Measurements from ENCODE around the gene PDXK.

PDXK gene

DNA sequence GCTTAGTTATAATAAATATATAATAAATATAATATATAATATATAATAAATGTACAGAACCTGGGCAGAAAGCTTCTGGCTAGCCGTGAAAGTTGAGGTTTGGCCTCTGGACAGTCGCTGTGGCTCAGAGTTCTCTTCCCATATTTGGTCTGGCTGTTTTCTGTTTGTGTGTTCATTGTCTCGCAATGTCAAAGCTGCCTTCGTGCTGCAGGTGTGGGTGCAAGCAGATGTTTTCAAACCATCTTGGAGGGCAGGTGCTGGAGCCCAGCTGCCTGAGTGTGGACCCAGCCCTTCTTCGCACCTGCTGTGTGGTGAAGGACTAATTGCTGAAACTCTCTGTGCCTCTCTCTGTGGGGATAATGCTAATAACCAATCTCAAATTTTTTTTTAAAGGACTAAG is 60.7 kb downstream of the PDXK start:
- DNase-seq (ENCODE audit: low read depth in 3 of 3): no peak

DNA sequence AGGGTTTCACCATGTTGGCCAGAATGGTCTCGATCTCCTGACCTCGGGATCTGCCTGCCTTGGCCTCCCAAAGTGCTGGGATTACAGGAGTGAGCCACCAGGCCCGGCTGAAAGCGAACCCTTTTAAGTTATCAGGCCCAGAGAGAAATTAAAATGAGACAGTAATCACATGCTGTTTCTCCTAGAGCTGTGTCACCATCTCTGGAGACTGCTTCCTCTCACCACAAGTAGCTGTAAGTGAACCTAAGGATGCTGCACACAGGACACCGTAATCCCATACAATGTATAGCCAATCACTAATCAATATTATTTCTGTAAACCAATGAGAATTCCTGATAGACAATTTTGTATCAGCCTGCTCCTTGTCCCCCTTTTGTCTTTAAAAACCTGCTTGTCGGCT is 62.9 kb downstream of the PDXK start:
- no peak for DNase-seq (ENCODE audit: low read depth in 3 of 3)

DNA sequence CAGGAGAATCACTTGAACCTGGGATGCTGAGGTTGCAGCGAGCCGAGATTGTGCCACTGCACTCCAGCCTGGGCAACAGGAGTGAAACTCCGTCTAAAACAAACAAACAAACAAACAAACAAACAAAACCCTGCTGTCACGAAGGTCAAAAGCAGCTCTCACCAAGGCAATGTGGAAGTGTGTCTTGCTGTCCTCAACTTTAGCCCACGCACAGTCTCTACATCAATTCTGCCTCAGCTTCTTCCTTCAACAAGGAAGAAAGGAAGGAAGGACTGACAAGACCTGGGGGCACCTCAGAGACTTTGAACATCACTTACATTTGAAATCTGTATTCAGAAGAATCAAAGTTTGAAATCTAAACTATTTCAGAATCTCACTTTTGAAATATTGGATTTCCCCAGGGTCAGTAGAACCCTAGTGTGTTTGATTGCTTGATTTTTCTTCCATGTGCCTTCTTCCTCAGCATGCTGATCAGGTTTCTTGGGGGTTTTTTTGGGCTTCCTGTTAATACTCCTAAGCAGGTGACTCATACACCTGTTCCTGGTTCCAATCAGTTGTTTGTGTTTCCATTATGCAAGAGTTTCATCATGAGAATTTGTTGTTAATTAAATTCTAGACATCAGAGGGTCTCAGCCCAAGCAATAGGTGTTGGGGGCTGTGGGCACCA is 63.6 kb downstream of the PDXK start:
- no peak for DNase-seq (ENCODE audit: low read depth in 3 of 3)

DNA sequence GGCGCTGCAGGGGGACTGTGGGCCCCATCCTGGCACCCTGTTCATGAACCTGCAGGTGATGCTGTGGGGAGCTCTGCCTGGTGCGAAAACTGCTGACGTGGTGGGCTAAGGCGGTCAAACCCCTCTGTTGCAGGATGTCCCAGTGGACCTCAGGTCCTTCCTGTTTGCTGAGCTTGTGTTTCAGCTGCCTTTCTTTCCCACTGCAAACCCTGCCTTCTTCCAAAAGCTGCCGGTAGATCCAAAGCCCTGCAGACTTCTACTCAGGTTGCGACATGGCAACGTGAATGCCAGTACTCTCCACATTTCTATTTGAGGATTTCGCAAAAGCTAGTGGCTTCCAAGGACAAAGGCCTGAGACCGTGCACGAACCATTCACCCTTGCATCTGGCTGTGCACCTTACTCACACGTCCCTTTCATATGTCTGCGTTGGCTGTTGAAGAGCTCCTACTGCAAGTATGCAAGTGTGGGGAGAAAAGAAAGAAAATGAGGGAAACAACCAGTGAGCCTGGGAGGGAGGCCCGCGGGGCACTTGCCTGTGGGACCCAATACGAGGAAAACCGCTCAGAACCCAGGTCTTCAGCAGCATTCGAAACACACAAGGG is 64.3 kb downstream of the PDXK start:
- DNase-seq (ENCODE audit: low read depth in 3 of 3): no peak

DNA sequence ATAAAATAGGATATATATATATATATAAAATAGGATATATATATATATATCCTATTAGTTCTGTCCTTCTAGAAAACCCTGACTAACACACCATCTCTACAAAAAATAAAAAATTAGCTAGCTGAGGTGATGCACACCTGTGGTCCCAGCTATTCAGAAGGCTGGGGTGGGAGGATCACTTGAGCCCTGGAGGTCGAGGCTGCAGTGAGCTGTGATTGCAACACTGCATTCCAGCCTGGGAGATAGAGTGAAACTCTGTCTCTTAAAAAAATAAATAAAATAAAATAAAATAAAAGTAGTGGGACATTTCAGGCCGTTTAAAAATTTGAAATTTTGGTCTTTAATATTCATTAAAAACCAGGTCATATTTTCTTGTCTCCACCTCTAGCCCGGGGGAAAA is 66.2 kb downstream of the PDXK start:
- DNase-seq (ENCODE audit: low read depth in 3 of 3): no peak

DNA sequence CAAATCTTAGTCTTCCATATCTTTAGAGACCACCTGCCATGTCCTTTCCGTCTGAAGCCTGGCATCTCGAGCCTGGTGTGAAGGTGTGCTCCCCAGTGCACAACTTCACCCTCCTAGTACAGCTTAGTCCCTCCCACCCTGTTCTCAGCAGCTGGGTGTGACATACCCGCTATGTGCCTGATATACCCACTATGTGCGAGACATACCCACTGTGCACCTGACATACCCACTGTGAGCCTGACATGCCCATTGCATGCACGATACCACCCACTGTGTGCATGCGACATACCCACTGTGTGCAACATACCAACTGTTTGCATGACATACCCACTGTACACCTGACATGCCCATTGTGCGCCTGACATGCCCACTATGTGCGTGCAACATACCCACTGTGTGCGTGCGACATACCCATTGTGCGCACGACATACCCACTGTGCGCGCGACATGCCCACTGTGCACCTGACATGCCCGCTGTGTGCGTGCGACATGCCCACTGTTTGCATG is 67.4 kb downstream of the PDXK start:
- DNase-seq (ENCODE audit: low read depth in 3 of 3): no peak

DNA sequence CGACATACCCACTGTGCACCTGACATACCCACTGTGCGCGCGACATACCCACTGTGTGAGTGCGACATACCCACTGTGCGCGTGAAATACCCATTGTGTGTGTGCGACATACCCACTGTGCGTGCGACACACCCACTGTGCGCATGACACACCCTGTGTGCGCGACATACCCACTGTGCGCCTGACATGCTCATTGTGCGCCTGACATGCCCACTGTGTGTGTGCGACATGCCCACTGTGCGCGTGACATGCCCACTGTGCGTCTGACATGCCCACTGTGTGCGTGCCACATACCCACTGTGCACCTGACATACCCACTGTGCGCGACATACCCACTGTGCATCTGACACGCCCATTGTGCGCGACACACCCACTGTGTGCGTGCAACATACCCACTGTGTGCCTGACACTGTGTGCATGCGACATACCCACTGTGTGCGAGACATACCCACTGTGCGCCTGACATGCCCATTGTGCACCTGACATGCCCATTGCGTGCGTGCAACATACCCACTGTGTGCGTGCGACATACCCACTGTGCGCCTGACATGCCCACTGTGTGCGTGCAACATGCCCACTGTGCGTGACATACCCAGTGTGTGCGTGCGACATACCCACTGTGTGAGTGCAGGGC is 68.0 kb downstream of the PDXK start:
- no peak for DNase-seq (ENCODE audit: low read depth in 3 of 3)

DNA sequence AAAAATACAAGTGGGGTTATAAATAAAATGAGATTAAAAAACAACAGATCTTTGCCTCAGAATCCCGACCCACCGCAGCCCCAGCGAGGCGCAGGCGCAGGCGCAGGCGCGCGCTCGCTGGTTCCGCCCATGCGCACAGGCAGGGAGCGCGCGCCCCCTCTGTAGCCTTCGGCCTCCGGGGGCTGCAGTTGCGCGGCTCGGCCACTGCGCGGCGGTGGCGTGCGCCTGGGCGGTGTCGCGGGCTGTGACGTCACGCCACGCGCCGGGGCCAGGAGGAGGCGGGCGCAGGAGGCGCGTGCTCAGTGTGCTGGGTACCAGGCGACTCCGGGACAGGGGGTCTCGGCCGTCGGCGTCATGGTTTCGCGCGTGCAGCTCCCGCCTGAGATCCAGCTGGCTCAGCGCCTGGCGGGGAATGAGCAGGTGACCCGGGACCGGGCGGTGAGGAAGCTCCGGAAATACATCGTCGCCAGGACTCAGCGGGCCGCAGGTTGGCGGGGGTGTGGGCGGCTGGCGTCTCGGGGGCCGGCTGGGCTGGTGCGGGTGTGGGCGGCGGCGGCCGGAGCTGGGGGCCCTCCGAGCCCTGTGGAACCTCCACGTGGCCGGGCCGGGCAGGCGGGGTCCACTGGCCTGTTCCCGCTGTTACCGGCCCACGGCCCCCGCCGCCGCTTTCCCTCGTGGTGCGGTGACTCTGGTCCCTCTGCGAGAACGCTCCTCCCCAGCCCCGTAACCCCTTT is 70.5 kb downstream of the PDXK start, which contains the start of gene RRP1:
RRP1 (plus strand) TSS at position 302 of the 734 bp plus-strand sequence; CDS start at position 355, 53 bp downstream.
- peak; percentile 89 to 92 (median 90) for DNase-seq (ENCODE audit: low read depth in 3 of 3)

DNA sequence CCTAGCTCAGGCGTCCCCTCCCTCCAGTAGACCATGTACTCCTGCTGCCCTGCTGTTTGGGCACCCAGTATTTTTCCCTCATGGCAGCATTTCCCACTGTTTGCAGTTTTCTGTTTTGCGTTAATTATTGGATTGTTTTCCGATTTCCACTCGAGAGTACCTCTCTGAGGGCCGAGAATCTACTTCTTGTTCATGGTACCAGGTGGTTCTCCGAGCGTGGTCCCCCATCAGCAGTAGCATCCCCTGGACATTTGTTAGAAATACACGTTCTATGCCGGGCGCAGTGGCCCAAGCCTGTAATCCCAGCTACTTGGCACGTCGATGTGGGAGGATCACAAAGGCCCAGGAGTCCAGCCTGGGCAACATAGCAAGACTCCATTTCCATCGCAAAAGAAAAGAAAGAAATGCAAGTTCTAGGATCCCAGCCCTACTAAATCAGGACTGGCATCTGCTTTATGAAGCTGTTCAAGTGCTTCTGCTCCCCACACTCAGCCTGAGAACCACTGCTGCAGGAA is 71.1 kb downstream of the PDXK start:
- no peak for DNase-seq (ENCODE audit: low read depth in 3 of 3)

DNA sequence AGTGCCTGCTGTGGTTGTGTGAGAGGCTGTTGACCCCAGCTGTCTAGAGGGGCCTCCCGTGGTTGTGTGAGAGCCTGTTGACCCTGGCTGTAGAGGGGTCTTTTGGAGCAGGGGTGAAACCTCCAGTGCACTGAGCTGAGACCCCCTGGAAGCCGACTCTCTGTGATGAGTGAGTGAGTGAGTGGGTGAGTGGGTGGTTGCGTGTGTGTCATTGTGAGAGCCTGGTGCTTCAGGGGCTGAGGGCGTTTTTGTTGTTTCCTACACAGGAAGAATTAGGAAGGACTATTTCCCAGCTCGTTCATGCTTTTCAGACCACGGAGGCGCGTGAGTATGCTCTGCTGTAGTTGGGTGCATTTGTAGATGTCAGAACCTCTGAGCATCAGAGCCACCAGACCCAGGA is 73.5 kb downstream of the PDXK start:
- no peak for DNase-seq (ENCODE audit: low read depth in 3 of 3)

DNA sequence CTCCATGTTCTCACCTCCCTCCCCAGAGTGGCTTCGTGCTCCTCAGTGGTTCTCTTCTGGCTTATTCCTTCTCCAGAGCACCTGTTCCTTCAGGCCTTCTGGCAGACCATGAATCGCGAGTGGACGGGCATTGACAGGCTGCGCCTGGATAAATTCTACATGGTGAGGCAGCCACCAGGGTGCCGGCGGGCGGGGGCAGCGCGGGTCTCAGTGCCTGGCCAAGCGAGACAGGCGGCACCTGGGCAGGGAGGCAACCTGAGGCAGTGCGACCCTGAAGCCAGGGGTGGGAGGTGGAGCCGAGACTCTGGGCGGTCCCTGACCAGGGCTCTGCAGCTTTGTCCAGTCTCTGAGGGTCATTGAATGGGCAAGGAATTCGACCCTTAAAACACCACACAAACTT is 74.3 kb downstream of the PDXK start:
- DNase-seq (ENCODE audit: low read depth in 3 of 3): no peak

DNA sequence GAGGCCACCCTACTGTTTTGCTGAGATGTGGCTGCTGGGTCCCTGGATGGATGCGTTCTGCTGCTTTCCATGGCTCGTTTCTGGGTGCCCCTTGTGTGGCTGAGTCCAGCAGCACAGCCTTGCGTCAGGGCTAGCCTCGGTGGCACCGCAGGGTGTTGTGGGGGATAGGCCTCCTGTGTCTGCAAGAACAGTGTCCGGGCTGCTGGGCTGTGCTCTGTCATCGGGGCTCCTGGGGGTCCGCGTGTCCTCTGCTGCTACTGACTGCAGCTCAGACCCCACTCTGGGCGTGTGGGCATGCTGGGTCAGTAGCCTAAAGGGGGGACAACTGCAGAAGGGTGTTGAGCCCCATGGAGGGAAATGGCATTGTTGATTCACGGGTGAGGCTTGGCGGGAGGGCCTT is 75.4 kb downstream of the PDXK start:
- no peak for DNase-seq (ENCODE audit: low read depth in 3 of 3)

DNA sequence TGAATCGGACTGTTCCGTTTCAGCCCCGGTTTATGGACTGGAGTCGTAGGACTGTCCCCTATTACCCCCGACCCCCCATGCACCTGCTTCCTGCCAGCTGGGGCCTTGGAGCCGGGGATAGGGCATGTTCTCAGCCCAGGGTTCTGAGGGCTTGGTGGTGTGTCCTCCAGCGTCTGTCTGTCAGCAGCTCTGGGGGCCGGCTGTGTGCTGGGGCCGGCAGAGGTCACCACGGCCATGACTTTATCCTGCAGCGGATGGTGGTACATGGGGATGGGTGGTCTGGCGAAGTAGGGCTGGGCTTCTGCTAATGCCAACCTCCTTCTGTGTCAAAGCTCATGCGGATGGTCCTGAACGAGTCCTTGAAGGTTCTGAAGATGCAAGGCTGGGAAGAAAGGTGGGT is 75.9 kb downstream of the PDXK start:
- no peak for DNase-seq (ENCODE audit: low read depth in 3 of 3)

DNA sequence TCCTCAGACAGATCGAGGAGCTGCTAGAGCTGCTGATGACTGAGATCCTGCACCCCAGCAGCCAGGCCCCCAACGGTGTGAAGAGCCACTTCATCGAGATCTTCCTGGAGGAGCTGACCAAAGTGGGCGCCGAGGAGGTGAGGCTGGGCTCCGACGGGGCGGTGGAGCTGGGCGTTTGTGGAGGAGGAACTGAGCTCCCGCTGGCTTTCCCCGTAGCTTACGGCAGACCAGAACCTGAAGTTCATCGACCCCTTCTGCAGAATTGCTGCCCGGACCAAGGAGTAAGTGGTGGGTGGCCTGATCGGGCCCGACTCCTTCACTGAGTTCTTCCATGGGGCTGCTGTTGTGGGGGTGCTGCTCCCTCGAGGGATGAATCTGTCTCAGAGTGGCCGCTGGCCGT is 78.5 kb downstream of the PDXK start:
- DNase-seq (ENCODE audit: low read depth in 3 of 3): no peak

DNA sequence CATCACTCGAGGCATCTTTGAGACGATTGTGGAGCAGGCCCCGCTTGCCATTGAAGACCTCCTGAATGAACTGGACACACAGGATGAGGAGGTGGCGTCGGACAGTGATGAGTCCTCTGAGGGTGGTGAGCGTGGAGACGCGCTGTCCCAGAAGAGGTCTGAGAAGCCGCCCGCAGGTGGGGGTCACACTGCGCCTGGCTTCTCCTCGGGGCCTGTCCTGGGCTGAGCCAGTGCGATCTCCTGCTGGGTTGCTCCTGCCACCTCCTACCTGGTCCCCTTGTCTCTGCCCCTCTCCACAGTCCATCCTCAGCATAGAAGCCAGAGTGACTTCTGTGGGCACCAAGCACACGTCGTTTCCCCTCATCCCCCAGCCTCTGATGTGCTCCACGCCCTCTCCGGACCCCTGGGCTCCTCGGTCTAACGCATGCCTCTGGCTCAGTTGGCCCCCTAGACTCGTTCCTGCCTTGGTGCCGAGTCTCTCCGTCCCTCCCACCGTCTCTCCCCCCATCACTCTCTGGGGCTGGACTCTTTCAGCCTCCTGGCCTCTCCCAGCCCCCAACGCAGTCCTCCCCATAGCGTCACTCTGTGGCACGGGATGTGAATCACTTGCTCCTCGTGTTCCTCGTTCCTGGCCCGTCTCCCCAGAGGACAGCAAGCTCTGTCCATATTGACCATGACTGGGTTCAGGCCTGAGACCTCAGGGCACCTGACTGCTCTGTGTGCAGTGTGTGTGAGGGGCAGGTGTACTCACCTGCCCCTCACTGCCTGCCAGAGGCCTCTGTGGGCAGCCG is 79.2 kb downstream of the PDXK start:
- DNase-seq (ENCODE audit: low read depth in 3 of 3): no peak

DNA sequence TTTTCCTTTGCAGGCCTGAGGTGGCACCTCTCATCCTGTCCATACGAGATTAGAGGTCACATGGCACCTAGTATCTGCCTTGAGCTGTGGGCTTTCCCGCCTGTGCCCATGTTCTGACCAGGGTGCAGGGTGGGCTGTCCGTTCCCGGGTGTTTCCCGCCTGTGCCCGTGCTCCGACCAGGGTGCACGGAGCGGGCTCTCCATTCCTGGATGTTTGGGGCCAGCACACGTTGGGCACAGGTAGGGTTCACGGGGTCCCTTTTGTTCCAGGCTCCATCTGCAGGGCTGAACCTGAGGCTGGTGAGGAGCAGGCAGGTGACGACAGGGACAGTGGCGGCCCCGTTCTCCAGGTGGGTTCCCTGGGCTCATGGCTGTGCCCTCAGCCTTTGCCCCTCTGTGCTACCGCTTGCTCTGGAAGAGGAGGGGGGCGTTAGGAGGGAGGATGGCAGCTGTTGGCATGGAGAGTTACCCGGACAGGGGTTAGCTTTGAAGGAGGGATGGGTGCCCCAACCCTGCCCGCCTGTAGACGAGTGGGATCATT is 80.4 kb downstream of the PDXK start:
- DNase-seq (ENCODE audit: low read depth in 3 of 3): no peak

DNA sequence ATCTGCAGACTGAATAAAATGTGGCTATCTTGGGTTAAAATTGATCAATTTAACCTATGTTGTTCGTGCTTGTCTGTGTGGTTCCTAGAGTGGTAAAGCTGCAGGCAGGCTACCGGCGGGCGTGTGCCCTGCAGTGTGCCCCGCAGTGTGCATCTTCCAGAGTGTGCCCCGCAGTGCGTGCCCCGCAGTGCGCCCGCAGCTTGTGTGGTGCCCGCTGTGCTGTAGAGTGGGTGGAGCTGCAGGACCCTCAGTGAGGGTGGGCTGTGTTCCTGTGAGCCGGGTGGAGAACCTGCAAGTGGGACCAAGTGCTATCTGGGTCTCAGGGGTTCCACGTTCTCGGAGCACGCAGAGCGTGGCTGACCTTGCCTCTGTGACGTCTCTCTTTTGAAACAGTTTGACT is 81.2 kb downstream of the PDXK start:
- DNase-seq (ENCODE audit: low read depth in 3 of 3): no peak

DNA sequence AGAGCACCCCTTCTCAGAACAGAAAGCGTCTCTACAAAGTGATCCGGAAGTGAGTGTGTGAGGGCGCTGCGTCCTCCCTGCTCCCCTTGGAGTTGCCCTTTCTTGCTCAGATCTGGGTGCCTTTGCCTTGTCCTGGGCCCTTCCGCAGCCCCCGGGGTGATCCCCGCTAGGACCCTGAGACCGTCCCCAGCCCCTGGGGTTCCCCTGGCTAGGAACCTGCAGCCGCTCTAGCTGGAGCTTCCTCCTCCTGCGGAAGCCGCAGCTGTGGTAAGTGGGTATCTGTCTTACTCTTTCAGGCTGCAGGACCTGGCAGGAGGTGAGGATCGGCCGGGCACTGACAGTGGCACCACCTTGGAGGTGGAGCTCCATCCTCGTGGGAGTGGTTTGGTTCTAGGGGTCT is 81.6 kb downstream of the PDXK start:
- DNase-seq (ENCODE audit: low read depth in 3 of 3): no peak

DNA sequence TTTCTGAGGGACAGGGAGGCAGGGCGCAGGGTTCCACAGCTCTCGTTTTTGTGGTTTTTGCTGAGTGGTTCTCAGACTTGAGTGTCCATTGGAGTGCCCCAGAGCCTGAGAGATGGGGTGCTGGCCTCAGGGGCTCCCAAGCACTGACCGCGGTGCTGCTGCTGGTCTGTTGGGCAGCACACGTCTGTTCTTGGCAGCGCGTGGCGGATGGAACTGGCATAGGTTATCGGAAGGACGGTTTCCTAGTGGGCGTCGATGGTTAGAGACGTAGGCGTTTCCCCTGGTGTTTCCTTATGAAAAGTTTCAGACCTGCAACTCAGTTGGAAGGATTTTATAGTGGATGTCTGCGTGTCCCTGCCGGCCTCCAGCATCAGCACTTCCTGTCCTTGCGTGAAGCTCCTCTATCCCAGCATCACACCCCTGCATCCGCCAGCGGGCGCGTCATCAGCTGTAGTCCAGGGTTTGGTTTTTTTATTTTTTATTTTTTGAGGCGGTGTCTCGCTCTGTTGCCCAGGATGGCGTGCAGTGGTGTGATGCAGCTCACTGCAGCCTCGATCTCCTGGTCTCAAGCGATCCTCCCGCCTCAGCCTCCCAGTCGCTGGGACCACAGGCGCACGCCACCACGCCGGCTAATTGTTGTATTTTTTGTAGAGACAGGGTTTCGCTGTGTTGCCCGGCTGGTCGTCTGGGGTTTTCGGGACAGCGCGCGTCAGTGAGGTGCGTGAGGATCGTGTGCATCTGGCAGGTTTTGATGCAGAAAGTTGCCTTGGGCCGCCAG is 82.3 kb downstream of the PDXK start:
- no peak for DNase-seq (ENCODE audit: low read depth in 3 of 3)

DNA sequence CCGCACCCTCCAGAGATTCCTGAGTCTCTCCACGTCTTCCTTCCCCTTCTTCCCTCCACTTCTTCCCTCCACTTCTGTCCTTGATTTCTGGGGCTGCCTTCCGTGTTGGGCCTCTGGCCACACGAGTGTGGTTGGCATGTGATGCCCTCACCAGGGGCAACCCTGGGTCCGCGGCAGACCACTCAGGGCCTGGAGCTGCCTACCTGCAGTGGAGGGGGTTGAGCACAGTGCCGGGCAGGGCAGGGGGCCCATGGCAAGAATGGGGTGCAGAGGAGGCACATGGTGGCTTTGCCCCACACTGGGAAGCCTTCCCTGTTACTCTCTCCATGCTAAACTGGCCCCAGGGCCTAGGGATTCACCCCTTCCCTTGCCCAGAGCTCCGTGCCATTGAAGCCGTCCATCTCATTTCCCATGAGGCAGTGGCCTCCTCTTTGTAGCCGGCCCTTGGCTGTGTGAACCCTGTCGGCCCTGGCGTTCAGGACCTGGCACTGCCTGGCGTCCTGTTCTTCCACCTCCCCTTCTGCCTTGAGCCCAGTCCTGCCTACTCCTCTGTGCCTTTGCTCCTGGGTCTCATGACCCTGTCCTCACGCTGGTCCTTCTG is 83.9 kb downstream of the PDXK start:
- DNase-seq (ENCODE audit: low read depth in 3 of 3): no peak

Data from stimulated activated CD4-positive, alpha-beta T cell treated with anti-CD3 and anti-CD28 coated beads, TNF-alpha, amount 100 ng/mL, for 4 hours (primary cell).